Natural killer cell (primary cell): Measurements from ENCODE around the gene HARS2. TPM values are rescaled to one million over a fixed set of nuclear protein-coding genes. Genes with fewer than 3 reads are reported as not detected.
A peak's percentile ranks its signal among the peaks of the same experiment; 100 is the strongest.
"Not testable (repeated sequence)": the region's sequence is repeated elsewhere in the genome, so short reads cannot be mapped to it uniquely, and the experiment has no call there.

Source experiments
- ATAC-seq, 3 donors: fragments of 150-1000 bp in 2 of 3; fragments of 200-7000 bp in 1 of 3; cut with Tn5 transposase; 1 replicate in 1 of 3; 2 replicates in 2 of 3; pipeline ENCODE4 v1.10.0; 2021; ENCODE audit warnings: mild to moderate bottlenecking in 2 of 3, moderate library complexity in 2 of 3
- DNase-seq, 2 donors: peaks; one replicate each; pipeline versions ENCODE4 v3.0.0 to v3.0.0-alpha.2; 2013 to 2021; ENCODE audit warnings: mixed read lengths in 1 of 2
- H3K27ac ChIP-seq: one replicate; pipeline ENCODE4 v1.5.1; 2013; ENCODE audit warnings: mild to moderate bottlenecking, low read length
- H3K27me3 ChIP-seq: one replicate; pipeline ENCODE4 v1.6.1; 2013; ENCODE audit warnings: low read length; ENCODE audit not compliant: control insufficient read depth, insufficient read depth
- H3K36me3 ChIP-seq: one replicate; pipeline ENCODE4 v1.6.1; 2013; ENCODE audit warnings: low read length; ENCODE audit not compliant: control insufficient read depth, insufficient read depth
- H3K4me1 ChIP-seq: one replicate; pipeline ENCODE4 v1.6.1; 2013; ENCODE audit warnings: low read length; ENCODE audit not compliant: control insufficient read depth, insufficient read depth
- H3K4me3 ChIP-seq: one replicate; pipeline ENCODE4 v1.5.1; 2013; ENCODE audit warnings: low read length
- H3K9me3 ChIP-seq: one replicate; pipeline ENCODE4 v1.6.1; 2013; ENCODE audit warnings: low read length; ENCODE audit not compliant: control insufficient read depth, insufficient read depth
- H3K27ac Mint-ChIP-seq, 2 donors: one replicate each; pipeline ENCODE4 v1.8.0; 2022; ENCODE audit warnings: mild to moderate bottlenecking in 2 of 2, mixed read lengths in 2 of 2, moderate library complexity in 1 of 2
- H3K27me3 Mint-ChIP-seq, 2 donors: one replicate each; pipeline ENCODE4 v1.8.0; 2022; ENCODE audit warnings: low read depth in 2 of 2, mixed read lengths in 2 of 2
- H3K36me3 Mint-ChIP-seq: one replicate; pipeline ENCODE4 v1.8.0; 2022; ENCODE audit warnings: mixed read lengths
- H3K4me1 Mint-ChIP-seq, 2 donors: one replicate each; pipeline ENCODE4 v1.8.0; 2022; ENCODE audit warnings: mixed read lengths in 2 of 2
- H3K4me3 Mint-ChIP-seq: one replicate; pipeline ENCODE4 v1.8.0; 2022; ENCODE audit warnings: mild to moderate bottlenecking, moderate library complexity, mixed read lengths
- H3K9me3 Mint-ChIP-seq, 2 donors: one replicate each; pipeline ENCODE4 v1.8.0; 2022; ENCODE audit warnings: mixed read lengths in 2 of 2
- WGBS: methylation state at CpG from one replicate; pipeline ENCODE4 v1.1.7; 2013; ENCODE audit warnings: missing lambda C conversion rate; ENCODE audit not compliant: insufficient coverage; 5-methylcytosine and 5-hydroxymethylcytosine counted together
- intact Hi-C: fragments of 100-400 bp; cut with micrococcal nuclease; formaldehyde crosslinking; loops from one replicate; pipeline ENCODE4 v1.14.2; 2022
- total RNA-seq, 4 donors: library from RNA; stranded (reverse); fragments of 120-200 nt in 1 of 4; gene quantifications; one replicate each; pipeline versions ENCODE4 v1.2.3 to v1.2.4, GENCODE V29; 2013 to 2022
- TF ChIP-seq, protein P1 (sequence below): fragments of 200-600 bp; IDR thresholded peaks from one replicate; pipeline ENCODE4 v1.8.0; 2022; ENCODE audit warnings: antibody characterized with exemption

The HARS2 gene
- total RNA-seq, 3 donors from 2014 or later (not counting 1 experiment from before 2014, with no cell fraction given): 42.5 to 48.4 (median 45.6) TPM

GRCh38 chr5:140713562-140714094 is 22.4 kb downstream of the HARS2 start:
- H3K4me3 ChIP-seq: no peak overlapping the region
- no peak overlapping the region for H3K4me3 Mint-ChIP-seq
- peak overlapping the region in 1 of 2 donors; percentile 55 for H3K27ac Mint-ChIP-seq
- no peak overlapping the region for H3K27ac ChIP-seq
- ATAC-seq: no peak
- H3K27me3 ChIP-seq: no peaks in the 10 kb centered on the region
- H3K27me3 Mint-ChIP-seq: peaks cover 6 to 10% of the 10 kb centered on the region in 2 donors
- no peaks in the 10 kb centered on the region for H3K36me3 ChIP-seq
- intact Hi-C loops: no loop called here
- WGBS: 91% methylated on average over 1 of the region's 1 CpG
- no peaks in the 10 kb centered on the region for H3K9me3 Mint-ChIP-seq
- peaks cover 9% of the 10 kb centered on the region for H3K4me1 ChIP-seq
- TF ChIP-seq, protein P1, sequence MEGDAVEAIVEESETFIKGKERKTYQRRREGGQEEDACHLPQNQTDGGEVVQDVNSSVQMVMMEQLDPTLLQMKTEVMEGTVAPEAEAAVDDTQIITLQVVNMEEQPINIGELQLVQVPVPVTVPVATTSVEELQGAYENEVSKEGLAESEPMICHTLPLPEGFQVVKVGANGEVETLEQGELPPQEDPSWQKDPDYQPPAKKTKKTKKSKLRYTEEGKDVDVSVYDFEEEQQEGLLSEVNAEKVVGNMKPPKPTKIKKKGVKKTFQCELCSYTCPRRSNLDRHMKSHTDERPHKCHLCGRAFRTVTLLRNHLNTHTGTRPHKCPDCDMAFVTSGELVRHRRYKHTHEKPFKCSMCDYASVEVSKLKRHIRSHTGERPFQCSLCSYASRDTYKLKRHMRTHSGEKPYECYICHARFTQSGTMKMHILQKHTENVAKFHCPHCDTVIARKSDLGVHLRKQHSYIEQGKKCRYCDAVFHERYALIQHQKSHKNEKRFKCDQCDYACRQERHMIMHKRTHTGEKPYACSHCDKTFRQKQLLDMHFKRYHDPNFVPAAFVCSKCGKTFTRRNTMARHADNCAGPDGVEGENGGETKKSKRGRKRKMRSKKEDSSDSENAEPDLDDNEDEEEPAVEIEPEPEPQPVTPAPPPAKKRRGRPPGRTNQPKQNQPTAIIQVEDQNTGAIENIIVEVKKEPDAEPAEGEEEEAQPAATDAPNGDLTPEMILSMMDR: no peak
- no peaks in the 10 kb centered on the region for H3K9me3 ChIP-seq
- no peak for DNase-seq
- peaks cover 10% of the 10 kb centered on the region for H3K36me3 Mint-ChIP-seq
- H3K4me1 Mint-ChIP-seq: peaks cover 13 to 26% of the 10 kb centered on the region in 2 donors

DNA sequence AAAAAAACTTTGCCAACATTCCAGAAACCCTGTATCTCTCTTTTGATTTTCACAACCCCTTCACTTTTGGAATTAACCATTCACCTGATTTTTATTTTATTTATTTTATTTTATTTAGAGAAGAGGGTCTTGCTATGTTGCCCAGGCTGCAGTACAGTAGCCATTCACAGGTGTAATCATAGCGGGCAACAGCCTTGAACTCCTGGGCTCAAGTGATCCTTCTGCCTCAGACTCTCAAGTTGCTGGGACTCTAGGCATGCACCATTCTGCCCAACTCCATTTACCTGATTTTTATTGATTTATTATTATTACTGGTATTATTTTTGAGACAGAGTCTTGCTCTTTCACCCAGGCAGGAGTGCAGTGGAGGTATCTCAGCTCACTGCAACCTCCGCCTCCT is 25.0 kb downstream of the HARS2 start:
- H3K27ac Mint-ChIP-seq, DNase-seq, intact Hi-C loops, H3K9me3 Mint-ChIP-seq, H3K27me3 ChIP-seq, H3K9me3 ChIP-seq, H3K27ac ChIP-seq, H3K4me3 ChIP-seq, H3K36me3 Mint-ChIP-seq, ATAC-seq, H3K4me3 Mint-ChIP-seq, H3K4me1 ChIP-seq, H3K36me3 ChIP-seq: not testable (repeated sequence)
- peaks cover 12 to 17% of the 10 kb centered on the region in 2 donors for H3K4me1 Mint-ChIP-seq
- H3K27me3 Mint-ChIP-seq: peaks cover 3 to 11% of the 10 kb centered on the region in 2 donors
- 98% methylated on average over 2 of the region's 2 CpGs for WGBS

DNA sequence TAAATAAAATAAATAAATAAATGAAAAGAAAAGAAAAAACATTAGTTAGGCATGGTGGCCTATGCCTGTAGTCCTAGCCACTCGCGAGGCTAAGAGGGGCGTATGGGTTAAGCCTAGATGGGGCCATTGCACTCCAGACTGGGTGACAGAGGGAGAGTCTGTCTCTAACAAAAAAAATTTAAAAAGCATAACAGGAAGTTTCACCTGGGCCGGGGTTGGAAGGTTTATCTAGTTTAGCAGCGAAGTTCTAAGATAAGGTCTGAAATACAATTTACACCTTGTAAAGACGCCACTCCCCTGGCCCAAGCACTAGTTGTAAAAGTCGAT is 27.0 kb downstream of the HARS2 start:
- Histone ChIP-seq H3K27me3 (peaks cover 2% of the 10 kb centered on the region), H3K36me3 (no peaks in the 10 kb centered on the region), H3K4me3 (no peak overlapping the region), H3K27ac (no peak overlapping the region), H3K9me3 (no peaks in the 10 kb centered on the region), H3K4me1 (no peaks in the 10 kb centered on the region)
- no peaks in the 10 kb centered on the region for H3K36me3 Mint-ChIP-seq
- no peak for DNase-seq
- H3K27me3 Mint-ChIP-seq: peaks cover 12 to 13% of the 10 kb centered on the region in 2 donors
- no peak for ATAC-seq
- peak overlapping the region in 1 of 2 donors; percentile 74 for H3K27ac Mint-ChIP-seq
- peak overlapping the region; percentile 65 for H3K4me3 Mint-ChIP-seq
- H3K9me3 Mint-ChIP-seq: no peaks in the 10 kb centered on the region
- intact Hi-C loops: no loop called here
- TF ChIP-seq, protein P1: no peak
- H3K4me1 Mint-ChIP-seq: peaks cover 8% of the 10 kb centered on the region in 2 donors
- 78% methylated on average over 7 of the region's 7 CpGs for WGBS

DNA sequence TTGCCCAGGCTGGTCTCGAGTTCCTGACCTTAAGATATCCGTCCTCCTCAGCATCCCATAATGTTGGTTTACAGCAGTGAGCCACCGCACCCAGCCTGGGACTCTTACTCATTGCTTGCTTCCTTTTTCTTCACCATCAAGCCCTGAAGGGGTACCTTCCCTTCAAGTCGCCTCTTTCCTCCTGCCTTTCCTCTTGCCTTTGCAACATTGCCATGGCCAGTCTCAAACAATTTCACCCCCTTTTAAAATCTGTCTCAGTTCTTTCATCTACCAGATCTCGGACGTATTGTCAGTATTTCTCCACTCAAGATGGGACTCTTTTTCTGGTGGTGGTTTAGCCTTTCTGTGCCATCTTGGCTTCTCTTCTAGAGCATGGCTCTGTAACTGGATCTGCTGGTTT is 29.5 kb downstream of the HARS2 start:
- not testable (repeated sequence) for H3K36me3 Mint-ChIP-seq, H3K27ac Mint-ChIP-seq, H3K4me1 ChIP-seq, H3K4me3 ChIP-seq, ATAC-seq, H3K27ac ChIP-seq, H3K4me3 Mint-ChIP-seq, DNase-seq, H3K36me3 ChIP-seq, H3K9me3 Mint-ChIP-seq, H3K9me3 ChIP-seq, H3K27me3 ChIP-seq
- intact Hi-C loops: loop anchor here (1.0 kb wide), 1 partner anchor 347 kb away; no protein-coding TSS in a partner anchor
- 55% methylated on average over 6 of the region's 6 CpGs for WGBS
- Mint-ChIP-seq H3K4me1 (peaks cover 11 to 12% of the 10 kb centered on the region in 2 donors), H3K27me3 (peaks cover 19 to 22% of the 10 kb centered on the region in 2 donors)

- H3K36me3 Mint-ChIP-seq, DNase-seq, H3K9me3 ChIP-seq, intact Hi-C loops, H3K27ac ChIP-seq, H3K4me3 Mint-ChIP-seq, H3K9me3 Mint-ChIP-seq, H3K4me3 ChIP-seq, H3K27ac Mint-ChIP-seq, ATAC-seq, H3K4me1 ChIP-seq, H3K27me3 ChIP-seq, H3K36me3 ChIP-seq: not testable (repeated sequence)
- Mint-ChIP-seq H3K27me3 (peaks cover 22 to 23% of the 10 kb centered on the region in 2 donors), H3K4me1 (peaks cover 17% of the 10 kb centered on the region in 2 donors)
- WGBS: 84% methylated on average over 5 of the region's 5 CpGs
These were observed 30.1 kb downstream of the HARS2 start for GRCh38 chr5:140721395-140721794.
